HG02763 (cell line): ENCODE measurements around the gene STAG3.
"Not testable (repeated sequence)": the region's sequence is repeated elsewhere in the genome, so short reads cannot be mapped to it uniquely, and the experiment has no call there.

Source experiments
- ATAC-seq: cut with Tn5 transposase; IDR thresholded peaks from one replicate; pipeline ENCODE4 v1.9.1; 2021; ENCODE audit warnings: mild to moderate bottlenecking, moderate library complexity; ENCODE audit not compliant: unreplicated experiment

The STAG3 gene

DNA sequence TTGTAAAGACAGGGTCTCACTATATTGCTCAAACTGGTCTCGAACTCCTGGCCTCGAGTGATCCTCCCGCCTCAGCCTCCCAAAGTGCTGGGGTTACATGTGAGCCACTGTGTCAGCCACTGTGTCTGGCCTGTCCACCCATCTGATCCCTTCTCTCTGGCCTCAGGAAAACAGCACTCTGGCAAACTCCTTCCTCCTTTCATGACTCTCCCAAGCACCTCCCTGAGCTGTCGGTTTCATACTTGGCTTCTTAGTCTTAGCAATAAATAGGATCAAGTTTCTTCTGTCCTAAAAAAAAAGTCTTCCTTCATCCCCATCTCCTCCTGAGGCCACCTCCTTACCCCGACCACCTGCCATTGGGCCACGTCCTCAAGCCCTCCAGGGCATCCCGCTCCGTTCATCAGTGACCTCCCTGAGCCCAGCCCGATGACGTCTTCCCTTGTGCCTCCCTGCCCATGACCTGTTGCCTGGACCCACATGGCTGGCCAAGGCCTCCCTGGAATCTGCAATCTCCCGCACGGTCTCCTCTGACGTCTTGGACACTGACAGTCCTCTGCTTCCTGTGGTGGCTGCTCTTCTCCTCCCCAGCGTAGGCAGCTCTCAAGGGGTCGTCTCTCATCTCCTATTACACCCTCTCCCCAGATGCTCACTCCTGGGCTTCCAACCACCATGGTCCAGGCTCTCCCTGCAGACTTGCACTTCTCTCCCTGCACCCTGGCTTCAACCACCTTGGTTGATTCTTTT, 68.6 kb downstream of the STAG3 start:
- ATAC-seq = not testable (repeated sequence)

DNA sequence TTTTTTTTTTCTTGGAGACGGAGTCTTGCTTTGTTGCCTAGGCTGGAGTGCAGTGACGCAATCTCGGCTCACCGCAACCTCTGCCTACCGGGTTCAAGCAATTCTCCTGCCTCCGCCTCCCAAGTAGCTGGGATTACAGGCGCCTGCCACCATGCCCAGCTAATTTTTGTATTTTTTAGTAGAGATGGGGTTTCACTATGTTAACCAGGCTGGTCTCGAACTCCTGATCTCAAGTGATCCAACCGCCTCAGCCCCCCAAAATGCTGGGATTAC, 69.1 kb downstream of the STAG3 start:
- ATAC-seq = not testable (repeated sequence)

DNA sequence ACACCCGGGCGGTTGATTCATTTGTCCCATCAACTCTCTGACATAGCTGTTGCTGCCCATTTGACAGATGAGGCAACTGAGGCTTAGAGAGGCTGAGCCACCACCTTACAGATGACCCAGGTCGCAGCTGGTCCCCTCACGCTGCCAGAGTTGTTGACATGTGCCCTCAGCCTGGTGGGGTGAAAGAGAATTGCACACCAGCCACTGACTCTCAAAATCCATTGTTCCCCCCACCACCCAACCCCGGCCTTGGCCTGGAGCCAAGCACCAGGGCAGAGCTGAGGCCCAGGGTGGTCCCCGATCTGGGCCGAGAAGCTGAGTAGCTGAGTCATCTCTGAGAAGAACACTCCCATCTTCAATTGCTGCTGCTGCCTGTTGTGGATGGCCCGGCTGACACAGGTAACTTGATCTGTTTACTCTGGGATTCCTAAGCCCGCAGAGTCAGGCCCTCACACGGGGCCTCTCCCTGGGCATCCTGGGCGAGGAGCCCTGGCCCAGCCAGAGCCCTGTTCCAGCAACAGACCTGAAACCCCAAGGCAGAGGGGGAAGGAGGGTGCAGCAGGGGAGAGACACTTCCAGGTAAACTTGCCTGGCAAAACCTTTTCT, 69.5 kb downstream of the STAG3 start:
- ATAC-seq = no peak

DNA sequence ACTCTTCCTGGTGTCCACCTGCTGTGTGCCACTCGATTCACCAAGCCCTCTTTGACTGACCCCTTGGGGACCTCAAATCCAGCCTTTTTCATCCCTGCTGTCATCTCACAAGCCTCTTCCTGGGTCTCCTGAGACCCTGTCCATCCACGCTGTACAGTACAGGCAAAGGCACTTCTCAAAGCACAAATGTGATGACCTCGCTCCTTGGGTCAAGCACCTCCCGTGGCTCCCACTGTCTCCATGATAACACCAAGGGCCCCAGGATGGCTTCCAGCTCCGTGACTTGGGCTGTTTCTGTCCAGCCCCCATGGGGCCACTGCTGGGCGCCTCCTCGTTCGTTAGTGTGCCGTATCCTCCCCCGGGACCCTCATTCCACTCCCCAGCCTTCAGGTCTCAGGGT, 70.8 kb downstream of the STAG3 start:
- no peak for ATAC-seq

DNA sequence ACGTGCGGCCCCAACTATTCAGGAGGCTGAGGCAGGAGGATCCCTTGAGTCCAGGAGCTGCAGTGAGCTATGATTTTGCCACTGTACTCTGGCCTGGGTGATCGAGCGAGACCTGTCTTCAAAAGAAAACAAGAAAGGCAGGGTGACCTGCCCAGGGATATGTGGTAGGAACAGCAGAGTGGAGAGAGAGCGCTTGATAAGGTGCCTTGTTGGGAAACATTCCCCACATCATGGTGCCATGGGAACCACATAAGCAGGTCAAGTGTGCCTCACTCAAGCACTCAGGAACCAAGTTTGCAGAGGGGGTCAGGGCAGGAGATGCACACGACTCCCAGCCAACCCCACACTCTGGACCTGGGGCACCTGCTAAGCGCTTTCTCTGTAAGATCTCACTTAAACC, 79.3 kb downstream of the STAG3 start:
- ATAC-seq = no peak

DNA sequence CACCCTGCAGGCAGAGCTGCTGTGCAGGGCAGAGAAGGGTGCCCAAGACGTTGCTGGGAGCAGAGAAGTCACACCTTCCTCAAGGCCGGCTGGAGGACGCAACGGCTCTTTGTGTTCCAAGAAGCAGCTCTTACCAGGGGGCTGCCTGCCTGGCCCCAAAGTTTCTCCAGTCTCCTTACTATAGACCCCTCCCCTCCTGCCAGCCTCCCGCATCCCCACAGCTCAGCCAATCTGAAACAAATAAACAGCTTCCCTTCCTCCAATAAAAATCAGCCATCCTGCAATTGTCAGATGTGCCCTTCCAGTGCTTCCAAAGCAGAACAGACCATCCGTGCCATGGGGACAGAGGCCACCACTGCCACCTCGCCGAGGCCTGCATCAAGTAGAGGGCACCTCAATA, 82.3 kb downstream of the STAG3 start:
- not testable (repeated sequence) for ATAC-seq

DNA sequence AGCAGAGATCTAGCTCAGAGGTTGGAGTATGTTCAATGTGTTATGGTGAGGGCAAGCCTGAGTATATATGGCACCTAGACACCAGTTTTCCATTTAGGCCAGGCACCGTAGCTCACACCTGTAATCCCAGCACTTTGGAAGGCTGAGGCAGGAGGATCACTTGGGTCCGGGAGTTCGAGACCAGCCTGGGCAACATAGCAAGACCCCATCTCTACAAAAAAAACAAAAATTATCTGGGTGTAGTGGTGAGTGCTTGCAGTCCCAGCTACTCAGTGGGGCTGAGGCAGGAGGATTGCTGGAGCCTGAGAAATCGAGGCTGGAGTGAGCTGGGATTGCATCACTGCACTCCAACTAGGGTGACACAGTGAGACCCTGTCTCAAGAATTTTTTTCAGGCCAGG, 85.2 kb downstream of the STAG3 start:
- not testable (repeated sequence) for ATAC-seq
